HEK293 (cell line): ENCODE data around the gene UBAP2.
A peak's percentile ranks its signal among the peaks of the same experiment; 100 is the strongest.

Experiments used
- CTCF ChIA-PET: fragments of 350-600 bp; formaldehyde crosslinking; extraction: SDS; loops from one replicate; lab custom pipeline; 2021; ENCODE audit warnings: antibody characterized with exemption; lab: Yijun Ruan, JAX
- POLR2A ChIA-PET: fragments of 300-600 bp; formaldehyde crosslinking; extraction: SDS; loops from one replicate; lab custom pipeline; 2020; ENCODE audit warnings: antibody characterized with exemption, inconsistent platforms; lab: Yijun Ruan, JAX
- H3K27ac ChIP-seq: fragments of 200-500 bp; sonication (Bioruptor generic); 2 replicates; pipeline ENCODE4 v1.5.1; 2014; ENCODE audit warnings: low read depth, low read length, control low read depth, inconsistent platforms; ENCODE audit errors: extremely low read depth
- H3K36me3 ChIP-seq, 2 experiments: fragments of 200-500 bp in 1 of 2; sonication (Bioruptor generic) in 1 of 2; 1 replicate in 1 of 2; 2 replicates in 1 of 2; pipeline ENCODE4 v1.5.1; 2014 to 2017; ENCODE audit warnings: inconsistent platforms in 2 of 2, low read length in 2 of 2; ENCODE audit not compliant: control insufficient read depth in 2 of 2, insufficient read depth in 1 of 2
- H3K4me1 ChIP-seq: fragments of 200-500 bp; sonication (Bioruptor generic); 2 replicates; pipeline ENCODE4 v1.5.1; 2014; ENCODE audit warnings: mild to moderate bottlenecking, low read length, inconsistent platforms; ENCODE audit not compliant: control insufficient read depth, insufficient read depth
- H3K4me3 ChIP-seq: 2 replicates; pipeline ENCODE4 v1.5.1; 2011; ENCODE audit warnings: low read depth, mild to moderate bottlenecking, control low read depth, low read length, moderate library complexity
- H3K9me3 ChIP-seq: fragments of 200-500 bp; sonication (Bioruptor generic); 2 replicates; pipeline ENCODE4 v1.5.1; 2014; ENCODE audit warnings: low read depth, low read length, inconsistent platforms; ENCODE audit not compliant: control insufficient read depth, insufficient read depth
- GLIS2 ChIP-seq: fragments of 450-650 bp; formaldehyde crosslinking; IDR thresholded peaks from 2 replicates; pipeline ENCODE4 v1.5.1; 2016; ENCODE audit warnings: missing biosample characterization, missing genetic modification characterization
- HOXC10 ChIP-seq: sonication (generic); formaldehyde crosslinking; IDR thresholded peaks from 2 replicates; pipeline ENCODE4 v1.8.1; 2023; ENCODE audit warnings: mild to moderate bottlenecking, missing genetic modification reagents
- KLF1 ChIP-seq: fragments of 450-650 bp; formaldehyde crosslinking; IDR thresholded peaks from 2 replicates; pipeline ENCODE4 v1.5.1; 2016; ENCODE audit warnings: missing biosample characterization, missing genetic modification characterization
- KLF8 ChIP-seq: fragments of 450-650 bp; formaldehyde crosslinking; IDR thresholded peaks from 2 replicates; pipeline ENCODE4 v1.5.1; 2016; ENCODE audit warnings: missing biosample characterization, missing genetic modification characterization
- REPIN1 ChIP-seq: fragments of 450-650 bp; formaldehyde crosslinking; IDR thresholded peaks from 2 replicates; pipeline ENCODE4 v1.5.1; 2017; ENCODE audit warnings: missing biosample characterization, missing genetic modification characterization, low read depth
- SCRT2 ChIP-seq: fragments of 450-650 bp; formaldehyde crosslinking; IDR thresholded peaks from 2 replicates; pipeline ENCODE4 v1.5.1; 2016; ENCODE audit warnings: missing biosample characterization, missing genetic modification characterization
- SP2 ChIP-seq: fragments of 450-650 bp; formaldehyde crosslinking; IDR thresholded peaks from 2 replicates; pipeline ENCODE4 v1.5.1; 2016; ENCODE audit warnings: missing biosample characterization, missing genetic modification characterization
- SP3 ChIP-seq: fragments of 450-650 bp; formaldehyde crosslinking; IDR thresholded peaks from 2 replicates; pipeline ENCODE4 v1.5.1; 2016; ENCODE audit warnings: missing biosample characterization, missing genetic modification characterization
- TCF7L2 ChIP-seq: IDR thresholded peaks from 2 replicates; pipeline ENCODE4 v1.6.1; 2011; ENCODE audit warnings: low read depth, mild to moderate bottlenecking, inconsistent platforms, low read length, moderate library complexity, borderline replicate concordance
- YY1 ChIP-seq: fragments of 450-650 bp; formaldehyde crosslinking; IDR thresholded peaks from 2 replicates; pipeline ENCODE4 v1.5.1; 2018; ENCODE audit warnings: missing biosample characterization, missing genetic modification characterization
- ZBTB20 ChIP-seq: fragments of 450-650 bp; formaldehyde crosslinking; IDR thresholded peaks from 2 replicates; pipeline ENCODE4 v1.5.1; 2016; ENCODE audit warnings: missing biosample characterization, missing genetic modification characterization
- ZBTB21 ChIP-seq: fragments of 450-650 bp; formaldehyde crosslinking; IDR thresholded peaks from 2 replicates; pipeline ENCODE4 v1.5.1; 2017; ENCODE audit warnings: missing biosample characterization, missing genetic modification characterization
- ZBTB8A ChIP-seq: fragments of 450-650 bp; formaldehyde crosslinking; IDR thresholded peaks from 2 replicates; pipeline ENCODE4 v1.5.1; 2016; ENCODE audit warnings: missing biosample characterization, missing genetic modification characterization
- ZFHX2 ChIP-seq: fragments of 450-650 bp; formaldehyde crosslinking; conservative IDR thresholded peaks from 2 replicates; pipeline ENCODE4 v1.5.1; 2016; ENCODE audit warnings: missing biosample characterization, missing genetic modification characterization
- ZNF292 ChIP-seq: fragments of 450-650 bp; formaldehyde crosslinking; IDR thresholded peaks from 2 replicates; pipeline ENCODE4 v1.5.1; 2016; ENCODE audit warnings: low read depth, missing biosample characterization, missing genetic modification characterization, borderline replicate concordance
- ZNF335 ChIP-seq: fragments of 450-650 bp; formaldehyde crosslinking; conservative IDR thresholded peaks from 2 replicates; pipeline ENCODE4 v1.5.1; 2016; ENCODE audit warnings: missing biosample characterization, missing genetic modification characterization
- ZNF391 ChIP-seq: fragments of 450-650 bp; formaldehyde crosslinking; IDR thresholded peaks from 2 replicates; pipeline ENCODE4 v1.5.1; 2016; ENCODE audit warnings: low read depth, missing biosample characterization, missing genetic modification characterization, borderline replicate concordance
- ZNF394 ChIP-seq: fragments of 450-650 bp; formaldehyde crosslinking; IDR thresholded peaks from 2 replicates; pipeline ENCODE4 v1.5.1; 2016; ENCODE audit warnings: missing biosample characterization, missing genetic modification characterization, mild to moderate bottlenecking, moderate library complexity, borderline replicate concordance
- ZNF398 ChIP-seq: fragments of 450-650 bp; formaldehyde crosslinking; IDR thresholded peaks from 2 replicates; pipeline ENCODE4 v1.5.1; 2017; ENCODE audit warnings: missing biosample characterization, missing genetic modification characterization
- ZNF514 ChIP-seq: fragments of 450-650 bp; formaldehyde crosslinking; IDR thresholded peaks from 2 replicates; pipeline ENCODE4 v1.5.1; 2016; ENCODE audit warnings: missing biosample characterization, missing genetic modification characterization
- ZNF560 ChIP-seq: fragments of 450-650 bp; formaldehyde crosslinking; IDR thresholded peaks from 2 replicates; pipeline ENCODE4 v1.5.1; 2017; ENCODE audit warnings: missing biosample characterization, missing genetic modification characterization, borderline replicate concordance
- ZNF580 ChIP-seq: fragments of 450-650 bp; formaldehyde crosslinking; IDR thresholded peaks from 2 replicates; pipeline ENCODE4 v1.5.1; 2016; ENCODE audit warnings: missing biosample characterization, missing genetic modification characterization
- ZNF626 ChIP-seq: fragments of 450-650 bp; sonication (Bioruptor Pico); formaldehyde crosslinking; IDR thresholded peaks from 2 replicates; pipeline ENCODE4 v1.5.1; 2018; ENCODE audit warnings: missing biosample characterization, missing genetic modification characterization, inconsistent platforms
- ZNF658 ChIP-seq: fragments of 450-650 bp; formaldehyde crosslinking; IDR thresholded peaks from 2 replicates; pipeline ENCODE4; 2016; ENCODE audit warnings: missing biosample characterization, missing genetic modification characterization
- ZNF664 ChIP-seq: fragments of 450-650 bp; formaldehyde crosslinking; IDR thresholded peaks from 2 replicates; pipeline ENCODE4 v1.5.1; 2016; ENCODE audit warnings: missing biosample characterization, missing genetic modification characterization
- TF ChIP-seq, protein P1 (sequence below): fragments of 450-650 bp; formaldehyde crosslinking; optimal IDR thresholded peaks from 2 replicates; pipeline ENCODE3; 2016; ENCODE audit warnings: missing biosample characterization, mild to moderate bottlenecking, missing genetic modification characterization
- TF ChIP-seq, protein P2 (sequence below): fragments of 450-650 bp; formaldehyde crosslinking; IDR thresholded peaks from 2 replicates; pipeline ENCODE4 v1.5.1; 2016; ENCODE audit warnings: missing biosample characterization, missing genetic modification characterization

Gene UBAP2

GRCh38 chr9:34048727-34049629 is at the start of gene UBAP2 (continued):
- TF ChIP-seq ZNF398 (tag by site-specific recombination), result no peak
- no peak for TF ChIP-seq TCF7L2
- peak; percentile 49; the same call in 1 of the 2 replicates for TF ChIP-seq ZNF391 (tag by site-specific recombination)
- peak; percentile 60 for TF ChIP-seq ZBTB21
- TF ChIP-seq ZNF292 (tag by site-specific recombination), result no peak
- TF ChIP-seq, protein P1, sequence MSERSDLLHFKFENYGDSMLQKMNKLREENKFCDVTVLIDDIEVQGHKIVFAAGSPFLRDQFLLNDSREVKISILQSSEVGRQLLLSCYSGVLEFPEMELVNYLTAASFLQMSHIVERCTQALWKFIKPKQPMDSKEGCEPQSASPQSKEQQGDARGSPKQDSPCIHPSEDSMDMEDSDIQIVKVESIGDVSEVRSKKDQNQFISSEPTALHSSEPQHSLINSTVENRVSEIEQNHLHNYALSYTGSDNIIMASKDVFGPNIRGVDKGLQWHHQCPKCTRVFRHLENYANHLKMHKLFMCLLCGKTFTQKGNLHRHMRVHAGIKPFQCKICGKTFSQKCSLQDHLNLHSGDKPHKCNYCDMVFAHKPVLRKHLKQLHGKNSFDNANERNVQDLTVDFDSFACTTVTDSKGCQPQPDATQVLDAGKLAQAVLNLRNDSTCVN (tag by site-specific recombination), result peak; percentile 73
- peak; percentile 79; the same call in 1 of the 2 replicates for TF ChIP-seq ZBTB20
- TF ChIP-seq, protein P2, sequence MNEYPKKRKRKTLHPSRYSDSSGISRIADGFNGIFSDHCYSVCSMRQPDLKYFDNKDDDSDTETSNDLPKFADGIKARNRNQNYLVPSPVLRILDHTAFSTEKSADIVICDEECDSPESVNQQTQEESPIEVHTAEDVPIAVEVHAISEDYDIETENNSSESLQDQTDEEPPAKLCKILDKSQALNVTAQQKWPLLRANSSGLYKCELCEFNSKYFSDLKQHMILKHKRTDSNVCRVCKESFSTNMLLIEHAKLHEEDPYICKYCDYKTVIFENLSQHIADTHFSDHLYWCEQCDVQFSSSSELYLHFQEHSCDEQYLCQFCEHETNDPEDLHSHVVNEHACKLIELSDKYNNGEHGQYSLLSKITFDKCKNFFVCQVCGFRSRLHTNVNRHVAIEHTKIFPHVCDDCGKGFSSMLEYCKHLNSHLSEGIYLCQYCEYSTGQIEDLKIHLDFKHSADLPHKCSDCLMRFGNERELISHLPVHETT (tag by site-specific recombination), result peak; percentile 43; the same call in 1 of the 2 replicates
- peak; percentile 94 for TF ChIP-seq SP3
- peak; percentile 34; the same call in 1 of the 2 replicates for TF ChIP-seq KLF1 (tag by site-specific recombination)
- peak; percentile 89 for TF ChIP-seq ZNF335 (tag by site-specific recombination)
- peak; percentile 89 for TF ChIP-seq ZNF560 (tag by site-specific recombination)
- TF ChIP-seq GLIS2 (tag by site-specific recombination), result peak; percentile 99
- peak; percentile 63 for TF ChIP-seq KLF8 (tag by site-specific recombination)
- peak; percentile 83 for TF ChIP-seq ZNF580 (tag by site-specific recombination)
- peak; percentile 73 for TF ChIP-seq YY1 (tag by site-specific recombination)
- no peak for TF ChIP-seq ZNF664 (tag by site-specific recombination)
- peak; percentile 99 for TF ChIP-seq ZBTB8A (tag by site-specific recombination)
- TF ChIP-seq ZNF394 (tag by site-specific recombination), result peak; percentile 93
- TF ChIP-seq ZNF626 (tag by site-specific recombination), result no peak
- peak; percentile 86 for TF ChIP-seq ZFHX2 (tag by site-specific recombination)
- TF ChIP-seq SCRT2, result peak; percentile 100
- TF ChIP-seq ZNF514, result no peak

DNA sequence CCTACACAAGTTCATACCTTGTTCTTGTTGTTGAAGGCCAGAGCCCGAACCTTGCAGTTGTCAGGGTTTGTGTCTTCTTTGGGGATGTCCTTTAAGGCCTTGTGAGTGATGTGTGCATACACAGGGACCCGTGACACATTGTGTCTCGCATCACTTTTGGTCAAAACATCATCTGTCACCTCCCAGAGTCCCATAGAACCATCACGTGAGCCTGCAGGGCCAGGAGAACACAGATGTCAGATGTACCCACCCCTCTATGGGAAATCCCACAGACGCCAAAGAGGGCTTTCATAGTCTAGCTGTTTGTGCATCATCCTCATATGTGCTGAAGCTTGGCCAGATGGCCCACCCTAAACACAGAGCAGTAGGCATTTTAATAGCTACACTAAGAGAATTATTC is 49.6 kb upstream of the UBAP2 start:
- H3K4me1 ChIP-seq, result no peaks in the 10 kb centered on the region
- no peaks in the 10 kb centered on the region for H3K9me3 ChIP-seq
- no peak overlapping the region for H3K4me3 ChIP-seq
- H3K36me3 ChIP-seq, result peaks cover 60 to 84% of the 10 kb centered on the region in 2 experiments
- TF ChIP-seq REPIN1 (tag by site-specific recombination) (no peak), HOXC10 (CRISPR knock-in tag) (no peak), SP2 (no peak), ZNF658 (tag by site-specific recombination) (no peak)
- POLR2A ChIA-PET, result no interaction called here
- H3K27ac ChIP-seq, result no peak overlapping the region
- CTCF ChIA-PET, result interaction anchor here (0.6 to 0.7 kb wide), 2 partner anchors 284 to 647 kb away, joined by 3 to 5 read pairs; no protein-coding TSS in a partner anchor
